Glomerular visceral epithelial cell (primary cell): ENCODE data around the gene HEXD.
"Not testable (repeated sequence)": the region's sequence is repeated elsewhere in the genome, so short reads cannot be mapped to it uniquely, and the experiment has no call there.

ENCODE experiments used
- DNase-seq: peaks from one replicate; pipeline ENCODE4 v3.0.0-alpha.2; 2016; ENCODE audit errors: extremely low spot score

HEXD gene

DNA sequence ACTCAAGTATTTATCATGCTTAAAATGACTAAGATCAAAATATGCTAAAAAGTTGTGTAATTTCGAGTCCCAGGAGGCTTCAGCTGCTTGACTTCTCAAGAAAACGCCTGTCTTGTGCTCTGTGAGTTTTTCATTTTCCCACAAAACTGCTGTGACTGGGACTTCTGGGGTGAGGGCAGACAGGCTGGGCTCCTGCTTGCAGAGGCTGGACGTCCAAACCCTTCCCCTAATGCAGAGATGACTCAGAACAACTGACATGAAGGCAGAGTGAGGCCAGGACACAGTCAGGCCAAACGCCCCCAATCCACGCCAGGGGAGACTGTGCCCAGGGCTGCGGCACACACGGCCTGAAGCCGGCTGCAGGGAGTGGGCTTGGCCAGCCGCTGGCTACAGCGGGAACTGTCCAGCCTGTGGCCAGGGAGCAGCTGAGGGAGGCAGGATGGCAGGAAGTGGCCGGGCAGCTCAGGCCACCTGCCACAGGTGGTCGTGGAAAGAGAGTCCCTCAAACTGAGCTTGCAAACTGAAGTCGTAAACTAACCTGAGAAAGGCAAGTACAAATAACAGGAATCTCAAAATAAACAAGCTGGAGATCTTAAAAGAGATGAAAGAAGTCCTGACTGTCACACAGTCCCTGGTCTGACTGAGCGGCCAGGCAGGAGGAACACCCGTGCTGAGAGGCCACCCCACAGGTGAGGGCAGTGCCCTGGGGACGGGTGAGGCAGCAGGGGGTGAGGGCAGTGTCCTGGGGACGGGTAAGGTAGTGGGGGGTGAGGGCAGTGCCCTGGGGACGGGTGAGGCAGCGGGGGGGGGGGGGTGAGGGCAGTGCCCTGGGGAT lies 21.3 kb upstream of the HEXD start:
- no peak for DNase-seq

DNA sequence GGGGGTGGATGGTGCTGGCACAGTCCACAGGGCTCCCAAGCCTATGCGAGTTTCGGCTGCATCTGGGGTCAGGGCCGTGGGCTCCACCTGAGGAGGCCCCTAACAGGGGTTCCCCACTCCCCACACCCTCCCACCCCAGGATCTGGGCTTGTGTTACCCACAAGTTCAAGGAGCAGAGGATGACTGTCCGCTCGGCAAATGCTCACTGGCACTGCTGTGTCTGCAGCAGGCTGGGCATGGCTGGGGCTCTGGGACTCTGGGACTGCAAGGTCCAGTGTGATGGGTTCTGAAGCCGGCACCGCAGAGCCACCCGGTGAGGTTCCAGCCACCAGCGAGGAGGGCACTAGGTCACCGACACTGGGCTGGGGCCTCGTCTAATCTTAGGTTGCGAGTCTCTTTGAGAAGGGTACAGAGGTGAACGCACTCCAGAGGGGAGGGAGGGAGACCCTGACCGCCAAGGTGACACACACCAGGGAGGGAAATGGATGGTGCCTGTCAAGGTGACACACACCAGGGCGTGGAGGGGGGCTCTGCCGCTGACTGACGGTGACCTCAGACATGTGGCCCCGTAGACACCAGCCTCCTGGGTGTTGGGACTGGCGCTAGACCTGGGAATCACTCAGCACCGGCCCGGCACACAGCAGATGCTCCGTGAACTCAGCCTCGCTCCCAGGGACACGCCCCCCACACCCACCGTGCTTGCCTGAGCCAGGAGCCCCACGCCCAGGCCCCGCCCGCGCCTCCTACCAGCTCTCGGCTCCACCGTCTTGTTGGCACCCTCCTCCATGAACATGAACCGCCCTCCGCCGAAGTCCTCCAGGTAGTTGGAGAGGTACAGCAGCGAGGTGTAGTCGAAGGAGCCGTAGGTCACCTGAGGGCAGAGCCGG lies 20.5 kb upstream of the HEXD start:
- no peak for DNase-seq

DNA sequence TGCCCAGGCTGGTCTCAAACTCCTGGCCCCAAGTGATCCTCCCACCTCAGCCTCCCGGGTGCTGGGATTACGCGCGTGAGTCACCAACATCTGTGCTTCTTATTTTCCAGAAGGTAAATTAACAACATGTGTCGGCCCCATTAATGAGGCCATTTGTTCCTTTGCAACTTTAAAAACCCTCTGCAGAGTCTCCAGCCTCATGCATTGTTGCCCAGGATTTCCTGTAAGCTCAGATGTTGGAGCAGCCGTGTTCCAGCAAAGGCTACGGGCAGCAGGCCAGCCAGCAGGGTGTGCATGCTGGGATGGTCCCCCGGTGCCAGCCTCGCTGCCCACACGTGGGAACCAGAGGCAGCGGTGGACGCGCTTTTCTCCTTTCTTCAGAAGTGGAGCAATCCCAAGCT lies 19.1 kb upstream of the HEXD start:
- no peak for DNase-seq

DNA sequence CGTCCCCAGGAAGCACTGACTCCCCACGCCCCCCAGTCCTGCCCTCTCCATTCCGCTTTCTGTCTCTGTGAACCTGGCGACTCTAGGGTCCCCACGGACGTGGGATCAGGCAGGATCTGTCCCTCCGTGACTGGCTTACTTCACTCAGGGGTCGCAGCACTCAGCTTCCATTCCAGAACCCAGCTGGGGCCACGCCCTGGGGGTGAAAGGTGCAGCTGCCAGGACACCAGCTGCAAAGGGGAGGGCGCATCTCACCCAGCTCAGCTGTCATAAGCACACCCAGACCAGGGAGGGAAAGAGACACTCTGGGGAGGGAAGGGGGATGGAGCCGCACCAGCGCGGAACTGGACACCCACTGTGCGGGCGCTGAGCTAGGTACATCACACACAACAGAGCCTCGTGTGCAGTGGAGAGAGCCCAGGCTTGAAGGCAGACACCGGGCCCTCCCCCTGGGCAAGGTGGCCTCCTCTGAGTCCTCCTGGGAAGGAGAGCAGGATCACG lies 18.5 kb upstream of the HEXD start:
- no peak for DNase-seq

DNA sequence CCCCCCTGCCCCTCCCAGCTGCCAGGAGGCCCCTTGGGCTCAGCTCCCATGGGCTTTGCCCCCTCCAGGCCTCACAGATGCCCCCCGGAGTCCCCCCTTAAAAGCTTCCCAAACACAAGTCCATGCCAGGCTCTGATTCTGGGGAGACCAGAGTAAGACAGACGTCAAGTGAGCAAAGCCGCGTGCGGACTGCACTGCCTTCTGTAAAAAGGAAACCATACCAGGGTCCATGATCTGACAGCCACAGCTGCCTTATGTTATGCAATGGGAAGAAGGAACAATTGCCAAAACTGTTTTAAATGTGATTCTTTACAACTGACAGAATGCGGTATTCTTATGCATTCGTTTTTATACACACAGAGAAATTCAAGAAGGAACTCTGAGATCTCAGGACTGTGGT lies 17.9 kb upstream of the HEXD start:
- DNase-seq: no peak

DNA sequence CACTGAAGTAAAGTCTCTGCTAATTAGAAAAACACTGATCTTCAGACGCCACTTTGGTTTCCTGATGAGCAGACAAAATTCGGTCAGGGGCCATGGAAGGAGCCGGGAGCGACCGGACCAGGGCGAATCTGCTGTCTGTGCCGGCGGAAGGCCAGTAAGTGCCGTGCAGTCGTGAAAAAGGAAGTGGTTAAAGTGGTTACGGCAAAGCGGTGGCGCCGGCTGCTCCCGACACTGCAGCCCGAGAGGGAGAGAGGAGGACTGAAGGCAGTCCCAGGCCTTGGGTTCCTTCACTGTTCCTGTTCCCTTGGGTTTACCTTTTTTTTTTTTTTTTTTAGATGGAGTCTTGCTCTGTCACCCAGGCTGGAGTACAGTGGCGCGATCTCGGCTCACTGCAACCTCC lies 17.3 kb upstream of the HEXD start:
- no peak for DNase-seq

DNA sequence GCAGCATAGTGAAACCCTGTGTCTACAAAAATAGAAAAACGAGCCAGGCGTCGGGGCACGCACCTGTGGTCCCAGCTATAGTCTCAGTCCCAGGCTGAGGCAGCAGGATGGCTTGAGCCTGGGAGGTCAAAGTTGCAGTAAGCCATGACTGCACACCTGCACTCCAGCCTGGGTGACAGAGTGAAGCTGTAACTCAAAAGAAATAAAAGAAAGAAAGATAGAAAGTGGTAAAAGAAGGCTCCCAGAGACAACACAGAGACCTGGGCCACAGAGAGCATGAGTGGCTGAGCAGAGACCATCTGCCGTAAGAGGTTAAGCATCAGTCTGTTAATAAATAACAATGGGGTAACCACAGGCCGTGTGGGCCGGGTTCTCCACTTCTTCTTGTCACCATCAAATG lies 15.3 kb upstream of the HEXD start:
- DNase-seq: peak; percentile 75

DNA sequence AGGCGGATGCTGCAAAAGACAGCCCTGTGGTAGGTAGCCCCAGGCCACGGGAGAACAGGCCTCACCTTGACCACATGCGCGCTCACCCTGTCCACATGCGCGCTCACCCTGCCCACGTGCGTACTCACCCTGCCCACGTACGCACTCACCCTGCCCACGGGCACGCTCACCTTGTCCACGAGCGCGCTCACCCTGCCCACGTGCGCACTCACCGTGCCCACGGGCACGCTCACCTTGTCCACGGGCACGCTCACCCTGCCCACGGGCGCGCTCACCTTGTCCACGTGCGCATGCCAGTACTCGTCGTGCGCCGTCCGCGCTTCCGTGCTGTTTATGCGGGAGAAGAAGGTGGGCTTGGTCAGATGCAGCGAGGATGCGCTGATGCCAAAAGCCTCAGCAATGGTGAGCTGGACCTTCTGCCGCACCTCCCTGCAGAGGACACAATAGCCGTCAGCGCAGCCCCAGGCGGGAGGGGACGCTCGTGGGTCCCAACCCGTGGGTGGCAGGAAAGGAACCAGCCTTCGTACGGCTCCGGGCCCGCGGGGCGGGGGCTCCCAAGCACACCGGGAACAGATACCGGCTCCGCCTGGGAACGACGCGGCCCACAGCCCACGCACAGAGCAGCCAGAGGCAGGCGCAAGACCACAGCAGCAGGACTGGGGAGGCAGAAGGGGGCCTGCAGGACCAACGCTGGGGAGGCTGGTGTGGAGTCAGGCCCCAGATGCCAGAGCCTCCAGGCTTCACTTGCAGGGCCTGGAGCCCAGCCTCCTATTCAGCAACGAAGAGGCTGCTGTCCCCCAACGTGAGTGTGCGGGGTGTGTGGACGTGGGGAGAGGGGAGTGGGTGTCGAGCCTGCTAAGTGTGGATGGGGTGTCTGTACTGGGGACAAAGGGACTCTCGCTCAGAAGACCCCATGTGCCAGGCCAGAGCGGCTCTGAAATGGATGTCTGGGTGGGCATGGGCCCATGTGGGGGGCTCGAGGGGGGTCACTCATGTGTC lies 14.2 kb upstream of the HEXD start:
- no peak for DNase-seq

DNA sequence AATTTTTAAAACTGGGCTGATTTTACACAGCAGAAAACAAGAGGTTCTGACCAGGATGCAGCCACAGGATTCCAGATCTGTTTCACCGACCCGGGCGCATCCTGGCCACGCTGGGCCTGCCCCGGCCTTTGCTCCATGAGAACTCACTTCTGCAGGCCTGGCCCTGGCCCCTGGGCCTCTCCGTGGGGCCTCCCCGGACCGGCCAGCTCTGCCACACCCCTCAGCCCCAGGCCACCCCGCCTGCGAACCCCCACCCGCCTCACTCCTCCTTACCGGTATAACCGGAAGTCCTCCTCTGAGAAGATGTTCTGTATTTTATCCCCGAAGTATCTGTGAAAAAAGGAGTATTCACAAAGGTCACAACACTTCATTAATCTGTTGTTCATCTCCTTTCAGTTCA lies 13.1 kb upstream of the HEXD start:
- DNase-seq: no peak

DNA sequence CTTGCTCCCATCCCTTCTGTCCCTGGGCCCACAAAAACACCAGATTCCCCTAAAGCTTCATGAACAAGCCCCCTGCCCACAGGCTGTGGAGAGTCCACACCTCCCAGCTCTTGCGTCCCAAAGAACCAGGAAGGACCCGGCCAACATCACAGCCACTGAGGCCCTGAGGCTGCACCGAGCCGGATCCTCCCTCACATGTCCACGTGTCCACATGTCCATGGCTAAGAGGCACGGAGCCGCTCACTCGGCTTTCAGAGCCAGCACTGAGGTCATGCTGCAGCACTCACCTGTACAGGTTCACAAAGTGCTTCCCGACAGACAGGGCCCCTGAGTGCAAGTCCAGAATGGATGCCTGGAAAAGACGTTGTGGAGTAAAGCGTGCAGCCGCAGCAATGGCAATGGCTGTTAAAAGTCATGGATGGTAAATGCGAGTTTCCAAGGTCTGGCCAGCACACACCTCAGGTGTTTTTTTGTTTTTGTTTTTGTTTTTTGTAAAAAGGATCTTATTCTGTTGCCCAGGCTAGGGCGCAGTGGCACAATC lies 11.9 kb upstream of the HEXD start:
- no peak for DNase-seq

DNA sequence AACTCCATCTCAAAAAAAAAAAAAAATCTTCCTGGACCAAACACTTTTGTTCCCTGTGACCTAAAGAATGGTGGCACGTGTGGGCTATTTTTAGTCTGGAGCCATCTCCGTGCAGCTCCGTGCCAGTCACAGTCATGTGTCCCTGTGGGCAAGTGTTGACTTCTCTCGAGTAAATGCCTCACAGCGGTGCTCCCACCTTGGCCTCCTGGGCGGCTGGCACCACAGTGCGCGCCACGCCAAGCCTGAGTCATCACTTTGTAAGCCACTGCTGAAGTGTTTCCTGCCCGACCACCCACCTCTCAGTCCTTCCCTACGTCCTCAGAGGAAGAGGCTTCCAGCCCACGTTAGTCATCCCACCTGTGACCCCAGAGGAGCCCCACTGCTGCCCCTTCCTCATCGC lies 10.9 kb upstream of the HEXD start:
- peak; percentile 57 for DNase-seq

DNA sequence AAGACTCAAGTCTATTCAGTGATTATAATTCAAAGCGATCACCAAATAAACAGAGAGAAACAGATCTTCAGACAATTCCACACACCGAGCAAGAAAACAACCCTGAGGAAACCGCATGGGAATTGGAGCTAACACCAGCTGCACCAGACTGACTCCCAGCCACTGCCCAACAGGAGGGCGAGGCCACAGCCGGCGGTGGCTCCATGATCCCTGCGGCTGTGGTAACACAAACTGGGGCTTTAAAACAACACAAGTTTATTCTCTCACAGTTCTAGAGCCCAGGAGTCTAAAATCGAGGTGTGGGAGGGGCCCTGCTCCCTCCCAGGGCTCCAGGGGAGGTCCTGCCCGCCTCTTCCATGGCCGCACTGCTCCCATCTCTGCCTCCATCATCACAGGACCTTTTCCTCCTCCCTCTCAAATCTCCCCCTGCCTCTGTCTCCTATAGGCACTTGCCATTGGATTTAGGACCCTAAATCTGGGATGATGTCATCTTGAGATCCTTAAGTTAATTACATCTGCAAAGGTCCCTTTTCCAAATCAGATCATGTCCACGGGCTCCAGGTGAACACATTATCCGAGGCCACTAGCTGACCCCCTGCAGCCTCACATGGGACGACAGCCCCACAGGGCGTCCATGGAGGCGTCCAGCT lies 9.7 kb upstream of the HEXD start:
- no peak for DNase-seq

DNA sequence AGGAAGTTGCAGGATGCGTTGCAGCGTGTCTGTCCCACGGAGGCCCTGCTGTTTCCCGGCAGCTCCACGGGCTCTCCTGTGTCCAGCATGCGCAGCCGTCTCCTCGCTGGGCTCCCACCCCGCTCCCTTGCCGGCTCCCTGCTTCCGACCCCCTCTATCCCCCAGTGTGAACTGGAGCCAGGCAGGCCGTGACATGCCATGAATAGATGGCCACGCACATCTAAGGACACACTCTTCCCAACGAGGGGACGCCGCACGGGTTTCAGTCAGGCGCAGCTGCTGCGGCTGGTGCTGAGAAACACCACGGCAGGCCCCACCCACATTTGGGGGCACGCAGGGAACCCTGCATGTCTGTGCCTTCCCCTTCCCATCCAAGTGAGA lies 9.2 kb upstream of the HEXD start:
- DNase-seq: no peak

DNA sequence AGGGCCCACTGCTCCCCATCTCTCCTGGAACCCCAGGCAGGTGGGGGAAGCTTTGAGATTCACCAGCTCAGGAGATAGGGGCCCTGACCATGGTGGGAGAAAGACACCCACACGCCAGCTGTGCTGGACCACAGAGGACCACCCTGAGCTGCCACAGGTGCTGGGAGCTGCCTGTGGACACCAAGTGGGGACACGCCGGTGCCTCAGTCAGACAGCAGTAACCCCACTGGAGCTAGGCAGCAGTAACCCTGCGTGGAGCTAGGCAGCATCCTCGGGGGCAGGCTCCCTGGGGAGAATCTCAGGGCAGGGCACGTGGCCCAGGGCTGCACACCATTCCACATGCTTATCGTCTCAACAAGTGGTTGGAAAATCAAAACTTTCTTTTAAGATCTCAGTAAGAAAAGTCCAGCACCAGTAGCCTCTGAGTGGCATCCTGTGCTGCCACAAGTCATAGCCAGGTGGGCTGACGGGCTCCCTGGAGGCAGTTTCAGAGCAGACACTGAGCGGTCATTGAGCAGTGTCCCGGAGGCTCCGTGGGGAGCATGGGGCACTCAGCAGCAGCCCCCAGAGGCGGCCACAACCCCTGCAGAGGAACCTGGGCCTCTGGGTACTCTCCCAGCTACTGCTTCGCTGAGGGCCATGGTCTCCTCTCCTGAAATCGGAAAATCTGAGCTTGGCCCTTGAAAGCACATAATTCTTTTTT lies 8.0 kb upstream of the HEXD start:
- DNase-seq: no peak

DNA sequence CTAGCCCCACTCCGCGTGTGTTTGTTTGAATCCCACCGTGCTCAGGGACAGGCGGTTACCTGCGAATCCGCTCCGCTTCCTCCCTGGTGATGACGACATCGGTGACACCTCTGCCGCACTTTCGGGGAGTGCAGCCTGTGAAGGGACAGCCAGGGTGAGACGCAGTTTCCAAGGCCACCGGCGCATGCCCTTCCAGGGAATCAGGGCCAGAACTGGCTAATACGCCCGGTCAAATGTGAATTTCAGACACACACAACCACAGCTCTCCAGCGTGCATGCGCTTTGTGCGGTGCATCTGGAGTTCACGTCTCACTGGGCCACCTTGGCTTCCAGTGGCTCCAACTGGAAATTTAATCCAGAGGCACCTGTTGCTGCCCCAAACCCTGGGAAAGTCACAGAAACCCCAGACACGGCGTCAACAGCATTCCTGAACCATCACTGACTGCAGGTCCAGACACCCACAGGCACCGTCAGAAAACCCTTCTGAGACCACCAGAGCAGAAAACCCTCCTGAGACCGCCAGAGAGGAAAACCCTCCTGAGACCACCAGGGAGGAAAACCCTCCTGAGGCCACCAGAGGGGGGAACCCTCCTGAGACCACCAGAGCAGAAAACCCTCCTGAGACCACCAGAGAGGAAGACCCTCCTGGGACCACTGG lies 6.6 kb upstream of the HEXD start:
- DNase-seq: no peak

DNA sequence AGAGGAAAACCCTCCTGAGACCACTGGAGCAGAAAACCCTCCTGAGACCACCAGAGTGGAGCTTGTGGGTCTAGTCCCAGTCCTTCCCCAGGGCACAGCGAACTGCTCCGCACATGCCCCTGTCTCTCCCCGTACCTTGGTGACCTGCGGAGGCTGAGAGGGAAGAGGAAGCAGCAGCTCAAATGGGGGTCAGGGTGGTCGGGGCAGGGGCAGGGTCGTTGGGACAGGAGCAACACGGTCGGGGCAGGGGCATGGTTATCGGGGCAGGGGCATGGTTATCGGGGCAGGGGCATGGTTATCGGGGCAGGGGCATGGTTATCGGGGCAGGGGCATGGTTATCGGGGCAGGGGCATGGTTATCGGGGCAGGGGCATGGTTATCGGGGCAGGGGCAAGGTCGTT lies 6.1 kb upstream of the HEXD start:
- DNase-seq: not testable (repeated sequence)

DNA sequence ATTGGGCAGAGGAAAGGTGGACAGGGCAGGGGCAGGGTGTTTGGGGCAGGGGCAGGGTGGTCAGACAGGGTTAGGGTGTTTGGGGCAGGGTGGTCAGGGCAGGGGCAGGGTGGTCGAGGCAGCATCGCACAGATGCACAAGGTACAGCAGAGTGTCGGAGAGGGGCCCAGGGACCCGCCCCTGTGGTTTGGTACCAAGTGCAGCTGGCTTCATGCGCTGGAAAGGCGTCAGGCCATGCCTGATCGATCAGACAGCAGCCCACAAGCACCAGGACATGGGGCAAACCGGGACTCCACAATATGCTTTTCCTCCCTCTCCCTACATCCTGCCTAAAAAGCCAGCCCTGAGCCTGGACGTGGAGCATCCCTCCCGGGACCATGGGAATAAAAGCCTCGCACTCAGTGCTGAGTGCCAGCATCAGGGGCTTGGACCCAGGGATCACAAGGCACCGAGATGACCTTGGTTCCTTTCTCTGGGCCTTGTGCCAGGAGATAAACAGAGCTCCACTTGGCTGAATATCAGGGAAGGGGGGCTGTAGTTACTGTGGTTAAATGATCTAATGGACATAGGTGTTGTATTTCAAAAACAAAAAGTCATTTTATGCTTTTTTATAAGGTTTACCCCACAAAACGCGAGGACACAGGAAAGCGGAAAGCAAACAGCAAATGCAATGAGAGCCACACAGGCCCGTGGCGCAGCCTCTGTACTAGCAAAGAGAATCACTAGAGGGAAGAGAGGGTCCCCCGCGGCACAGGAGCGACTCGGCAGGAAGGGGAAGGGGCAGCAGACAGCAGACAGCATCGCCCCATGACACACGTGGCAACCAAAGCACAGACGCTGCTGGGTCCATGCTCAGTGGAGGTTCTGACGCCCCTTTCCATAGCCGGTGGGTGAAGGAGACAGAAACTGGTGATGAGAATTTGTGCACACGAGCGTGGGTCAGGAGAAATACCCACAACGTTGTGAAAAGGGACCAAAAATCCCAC lies 5.3 kb upstream of the HEXD start:
- no peak for DNase-seq

DNA sequence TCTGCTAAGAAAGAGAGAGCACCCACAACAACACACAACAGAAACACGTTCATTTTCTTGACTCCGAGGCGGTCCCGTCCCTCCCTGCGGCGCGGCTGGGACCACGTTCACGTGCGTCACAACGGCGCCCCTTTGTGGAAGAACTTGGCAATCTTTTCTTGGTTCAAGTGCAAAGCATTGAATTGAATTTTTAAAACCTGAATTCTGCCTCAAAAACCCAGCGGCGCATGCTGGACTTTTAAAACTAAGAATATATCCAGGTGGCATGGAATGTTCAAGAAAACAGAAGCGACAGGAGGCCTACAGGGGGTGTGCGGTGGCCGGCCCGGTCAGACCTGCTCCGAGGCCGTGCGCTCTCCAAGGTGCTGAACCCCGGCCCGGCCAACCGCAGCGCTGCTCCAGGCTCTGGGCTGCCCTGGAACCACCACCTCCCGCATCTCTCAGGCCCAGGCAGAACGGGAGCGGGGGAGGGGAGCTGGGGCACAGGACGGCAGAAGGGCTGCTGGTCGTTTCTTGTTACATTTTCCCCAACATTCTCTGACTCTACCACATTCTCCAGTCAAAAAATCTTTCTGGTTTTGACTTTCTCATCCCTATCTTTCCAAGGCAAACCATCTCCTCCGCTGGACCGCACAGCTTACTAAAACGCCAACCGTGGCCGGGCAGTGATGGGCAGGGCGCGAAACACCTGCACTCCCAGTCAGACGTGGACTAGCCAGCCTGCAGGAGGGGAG lies 3.4 kb upstream of the HEXD start:
- peak; percentile 71 for DNase-seq
